ENCODE data around the gene MPL.

DNA sequence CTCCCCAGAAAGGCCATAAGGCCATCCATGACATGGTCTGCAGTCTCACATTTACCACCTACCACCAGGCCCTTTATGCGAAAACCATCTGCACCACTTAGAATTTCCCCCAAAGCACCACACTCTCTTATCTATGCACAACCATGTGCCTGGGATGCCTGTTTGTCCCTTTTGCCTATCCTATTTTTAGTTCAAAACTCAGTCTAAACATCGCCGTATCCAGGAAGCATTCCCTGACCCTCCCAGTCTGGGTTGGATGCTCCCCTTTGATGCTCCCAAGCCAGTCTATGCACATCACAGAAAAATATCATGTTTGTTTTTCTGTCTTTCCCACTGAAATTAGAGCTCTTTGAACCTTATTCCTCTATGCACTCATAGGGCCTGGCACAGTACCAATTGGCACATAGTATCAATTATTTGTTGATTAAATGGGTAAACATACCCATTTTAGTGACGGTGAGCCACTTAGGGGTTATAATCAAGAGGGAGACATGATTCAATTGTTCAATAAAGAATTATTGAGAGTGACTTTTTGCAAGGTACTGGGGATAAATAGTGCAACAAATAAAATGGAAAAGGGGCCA lies 6.7 kb downstream of the MPL start:
- TF ChIP-seq POLR2AphosphoS5 (IDR thresholded peaks at IDR 0.05; ENCODE audit: borderline replicate concordance, low read depth, low read length) (no peak), EZH2 (IDR thresholded peaks at IDR 0.05) (no peak)

Data from SK-N-MC (cell line).